Uterus (tissue), 4 donors: Measurements from ENCODE around the gene FCGR2B. TPM values are rescaled to one million over a fixed set of nuclear protein-coding genes. Genes with fewer than 3 reads are reported as not detected.
"Not testable (repeated sequence)": the region's sequence is repeated elsewhere in the genome, so short reads cannot be mapped to it uniquely, and the experiment has no call there.

Experiments used
- DNase-seq, 2 donors: peaks; one replicate each; pipeline ENCODE4 v3.0.0-alpha.2; 2019 to 2020
- H3K27ac ChIP-seq, 2 donors: fragments of 200-600 bp; sonication (generic); 1 replicate in 1 of 2; 2 replicates in 1 of 2; pipeline ENCODE4 v1.5.1; 2016 to 2018
- H3K27me3 ChIP-seq, 2 donors: fragments of 200-600 bp; sonication (generic); one replicate each; pipeline ENCODE4 v1.5.1; 2018 to 2019; ENCODE audit warnings: control low read depth in 1 of 2
- H3K36me3 ChIP-seq, 2 donors: fragments of 200-600 bp; sonication (generic); one replicate each; pipeline ENCODE4 v1.5.1; 2019; ENCODE audit warnings: control low read depth in 1 of 2
- H3K4me1 ChIP-seq, 2 donors: fragments of 200-600 bp; sonication (generic); one replicate each; pipeline ENCODE4 v1.5.1; 2018 to 2019; ENCODE audit warnings: control low read depth in 1 of 2
- H3K4me3 ChIP-seq, 2 donors: fragments of 200-600 bp; sonication (generic); 1 replicate in 1 of 2; 2 replicates in 1 of 2; pipeline ENCODE4 v1.5.1; 2018 to 2019; ENCODE audit warnings: mild to moderate bottlenecking in 1 of 2
- H3K9me3 ChIP-seq, 2 donors: fragments of 200-600 bp; sonication (generic); one replicate each; pipeline ENCODE4 v1.5.1; 2019; ENCODE audit warnings: control low read depth in 1 of 2
- intact Hi-C: fragments of 100-400 bp; cut with DNase I; formaldehyde crosslinking; loops from one replicate; pipeline ENCODE4 v1.15.1; 2023; ENCODE audit warnings: low total_unique reads
- total RNA-seq, 4 donors: library from RNA; depleted of rRNA in 3 of 4; stranded (reverse); fragments of >200 nt in 3 of 4; gene quantifications; one replicate each; pipeline versions ENCODE4 v1.1.0 to v1.2.4, GENCODE V29; 2014 to 2023
- donor health status: DM: yes; HTN: yes; CAD: no.

Gene FCGR2B
- 10 to 100 TPM in 1 of 4 donors, 1 to 10 TPM in 2, under 1 TPM in 1; 0.59 to 14.1 (median 3.2) TPM for total RNA-seq

DNA sequence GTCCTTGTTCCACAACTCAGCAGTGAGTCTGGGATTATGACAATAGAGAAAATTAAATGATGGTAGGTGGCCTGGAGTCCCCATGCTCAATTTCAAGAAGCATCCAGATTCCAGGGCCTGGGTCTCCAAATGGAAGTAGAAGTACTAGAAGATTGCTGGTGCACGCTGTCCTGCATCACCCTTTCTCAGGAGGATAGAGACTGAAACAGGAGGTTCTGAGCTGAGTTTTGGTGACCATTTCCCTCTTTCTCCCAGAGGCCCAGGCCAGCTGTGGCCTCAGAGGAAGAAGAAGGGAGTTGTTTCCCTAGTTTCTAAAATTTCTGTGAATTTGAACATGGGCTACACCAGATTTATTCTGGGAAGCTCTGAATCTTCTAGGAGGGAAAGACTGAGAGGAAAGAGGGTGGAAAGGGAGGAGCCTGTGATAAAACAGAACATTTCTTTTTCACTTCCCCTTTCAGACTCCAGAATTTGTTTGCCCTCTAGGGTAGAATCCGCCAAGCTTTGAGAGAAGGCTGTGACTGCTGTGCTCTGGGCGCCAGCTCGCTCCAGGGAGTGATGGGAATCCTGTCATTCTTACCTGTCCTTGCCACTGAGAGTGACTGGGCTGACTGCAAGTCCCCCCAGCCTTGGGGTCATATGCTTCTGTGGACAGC lies at the start of gene FCGR2B:
FCGR2B (plus strand) TSS at position 460 of the 656 bp plus-strand sequence; CDS start at position 559, 99 bp downstream.
- intact Hi-C loops, H3K4me3 ChIP-seq, H3K27me3 ChIP-seq, H3K4me1 ChIP-seq, H3K9me3 ChIP-seq, H3K27ac ChIP-seq, H3K36me3 ChIP-seq, DNase-seq: not testable (repeated sequence)

- H3K27me3 ChIP-seq, H3K9me3 ChIP-seq, DNase-seq, H3K27ac ChIP-seq, intact Hi-C loops, H3K36me3 ChIP-seq, H3K4me1 ChIP-seq, H3K4me3 ChIP-seq: not testable (repeated sequence)
Observed at GRCh38 chr1:161616417-161616816, 46.5 kb upstream of the FCGR2B start.

- intact Hi-C loops, DNase-seq: not testable (repeated sequence)
Observed at GRCh38 chr1:161618517-161618916, 44.4 kb upstream of the FCGR2B start.

GRCh38 chr1:161620399-161620798 lies 42.5 kb upstream of the FCGR2B start:
- H3K27me3 ChIP-seq, H3K4me1 ChIP-seq, intact Hi-C loops, H3K36me3 ChIP-seq, H3K9me3 ChIP-seq, H3K4me3 ChIP-seq, DNase-seq, H3K27ac ChIP-seq: not testable (repeated sequence)

More at GRCh38 chr1:161618517-161618916, 44.4 kb upstream of the FCGR2B start:
- not testable (repeated sequence) for H3K27ac ChIP-seq, H3K27me3 ChIP-seq, H3K4me1 ChIP-seq, H3K9me3 ChIP-seq, H3K4me3 ChIP-seq, H3K36me3 ChIP-seq

DNA sequence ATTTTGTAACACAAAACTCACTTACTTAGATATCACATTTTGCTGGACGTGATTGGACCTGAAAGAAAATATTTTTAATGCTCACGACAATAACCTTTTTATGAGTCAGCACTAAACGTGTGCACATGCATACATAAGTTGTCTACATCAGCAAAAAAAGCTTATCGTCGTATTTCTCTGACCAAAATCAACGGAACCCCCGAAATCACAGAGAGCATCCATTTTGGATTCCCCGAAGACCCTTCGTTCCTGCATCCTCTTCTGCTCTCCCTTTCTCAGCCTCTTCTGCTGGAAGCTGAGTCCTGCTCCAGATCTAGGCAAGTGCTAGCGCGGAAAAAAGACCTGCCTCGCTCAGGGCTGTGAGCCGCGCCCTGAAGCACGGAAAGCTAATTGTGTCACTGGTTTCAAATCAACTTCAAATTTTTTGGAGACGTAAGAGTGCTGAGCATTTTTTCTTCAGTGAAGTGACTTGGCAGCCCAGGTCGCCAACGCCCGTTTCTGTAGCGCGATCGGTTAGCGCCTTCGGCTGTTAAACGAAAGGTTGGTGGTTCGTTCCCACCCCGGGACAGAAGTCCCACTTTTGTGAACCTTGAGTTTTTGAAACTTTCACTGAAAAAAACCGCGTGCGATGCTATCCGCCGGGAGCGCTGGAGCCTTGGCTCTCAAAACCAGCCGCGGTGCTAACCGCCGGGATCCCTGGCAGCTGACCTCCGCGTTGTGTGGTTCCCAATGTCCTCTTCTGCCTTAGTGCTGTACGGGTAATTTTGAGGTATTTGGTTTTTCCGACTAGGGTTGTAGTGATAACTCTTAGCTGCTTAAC lies 41.6 kb upstream of the FCGR2B start:
- H3K9me3 ChIP-seq, H3K27me3 ChIP-seq, intact Hi-C loops, H3K36me3 ChIP-seq, H3K4me1 ChIP-seq: not testable (repeated sequence)
- peak overlapping the region in 1 of 2 donors; percentile 50 for H3K27ac ChIP-seq
- peak; percentile 65 to 77 for DNase-seq
- H3K4me3 ChIP-seq, result peak overlapping the region; percentile 31 to 40

- H3K4me3 ChIP-seq, H3K27me3 ChIP-seq, H3K27ac ChIP-seq, H3K4me1 ChIP-seq, H3K36me3 ChIP-seq, H3K9me3 ChIP-seq, DNase-seq, intact Hi-C loops: not testable (repeated sequence)
Observed at GRCh38 chr1:161622054-161622453, 40.9 kb upstream of the FCGR2B start.

DNA sequence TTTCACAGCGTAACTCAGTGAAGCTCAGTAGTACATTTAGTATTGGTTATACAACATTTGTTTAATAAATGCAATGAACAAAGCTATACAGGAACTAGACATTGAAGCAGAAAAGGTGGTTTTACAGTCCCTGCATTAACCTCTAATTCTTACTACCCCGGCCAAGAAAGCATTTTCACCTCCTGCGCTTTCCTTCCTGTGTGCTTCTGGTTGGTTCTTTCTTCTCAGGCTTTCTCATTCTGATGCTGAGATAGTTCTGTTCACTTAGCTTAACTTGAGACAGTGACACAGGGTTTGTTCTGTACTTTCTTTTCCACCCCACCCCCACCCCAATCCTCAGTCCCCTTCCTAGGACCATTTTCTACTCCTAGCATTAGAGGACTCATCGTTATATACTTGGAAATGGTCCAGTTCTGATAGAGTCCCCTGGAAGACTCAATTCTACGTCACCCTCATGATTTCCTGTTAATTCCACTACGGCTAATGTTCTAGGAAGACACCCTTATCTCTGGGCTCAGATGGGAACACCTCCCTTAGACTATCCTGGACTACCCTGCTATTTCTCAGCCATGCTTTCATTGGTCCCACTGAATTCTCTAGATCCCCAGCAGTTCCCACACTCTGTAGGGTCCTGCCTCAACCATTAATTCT lies 39.4 kb upstream of the FCGR2B start:
- intact Hi-C loops, result not testable (repeated sequence)

GRCh38 chr1:161624605-161625004 lies 38.3 kb upstream of the FCGR2B start:
- H3K4me3 ChIP-seq, H3K27ac ChIP-seq, H3K4me1 ChIP-seq, intact Hi-C loops, H3K36me3 ChIP-seq, H3K9me3 ChIP-seq, DNase-seq, H3K27me3 ChIP-seq: not testable (repeated sequence)

More for the DNA sequence above, 39.4 kb upstream of the FCGR2B start:
- DNase-seq, H3K4me1 ChIP-seq, H3K27me3 ChIP-seq, H3K27ac ChIP-seq, H3K4me3 ChIP-seq, H3K36me3 ChIP-seq, H3K9me3 ChIP-seq: not testable (repeated sequence)

DNA sequence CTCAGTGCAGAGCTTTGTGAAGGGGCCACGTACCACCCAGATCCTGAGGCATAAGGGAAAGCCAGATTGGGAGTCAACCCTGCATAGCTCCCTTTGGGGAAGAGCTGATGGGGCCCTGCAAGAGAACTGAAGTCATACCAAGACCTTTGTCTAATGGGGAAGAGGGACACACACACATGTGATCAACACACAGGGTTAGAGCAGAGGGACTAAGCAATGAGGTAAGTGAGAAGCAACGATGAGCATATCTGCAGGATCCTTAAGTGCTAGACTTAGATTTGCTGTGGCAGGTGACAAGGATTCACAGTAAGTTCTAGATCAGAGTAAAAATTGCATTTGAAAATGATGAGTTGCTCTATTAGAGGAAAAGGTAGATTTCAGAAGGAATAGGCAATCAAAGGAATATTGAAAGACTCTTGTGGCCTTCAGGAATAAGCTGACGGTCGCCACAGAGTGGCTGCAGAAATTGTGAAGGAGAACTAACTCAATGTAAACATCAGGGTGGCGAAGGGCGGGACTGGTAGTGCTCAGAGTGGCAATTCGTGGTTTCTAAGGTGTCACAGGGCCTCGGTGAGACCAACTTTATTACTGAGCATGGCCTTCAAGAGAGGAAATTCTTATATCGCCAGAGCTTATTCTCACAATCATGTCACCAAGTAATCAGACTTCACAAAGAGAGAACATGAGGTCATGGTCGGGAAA lies 36.3 kb upstream of the FCGR2B start:
- intact Hi-C loops, H3K9me3 ChIP-seq, H3K36me3 ChIP-seq, H3K27me3 ChIP-seq, DNase-seq, H3K4me3 ChIP-seq, H3K27ac ChIP-seq, H3K4me1 ChIP-seq: not testable (repeated sequence)

GRCh38 chr1:161630128-161630742 lies 32.7 kb upstream of the FCGR2B start:
- DNase-seq, H3K4me1 ChIP-seq, H3K4me3 ChIP-seq, H3K27me3 ChIP-seq, H3K9me3 ChIP-seq, H3K36me3 ChIP-seq, intact Hi-C loops, H3K27ac ChIP-seq: not testable (repeated sequence)
